B cell (primary cell): ENCODE measurements around the gene RSPH4A. TPM values are rescaled to one million over a fixed set of nuclear protein-coding genes. Genes with fewer than 3 reads are reported as not detected.

Experiments
- ATAC-seq: fragments of 200-7000 bp; cut with Tn5 transposase; one replicate; pipeline ENCODE4 v1.10.0; 2021; ENCODE audit warnings: low read depth, mild to moderate bottlenecking, moderate number of reproducible peaks, moderate library complexity
- CTCF ChIA-PET: fragments of 350-600 bp; sonication (Branson Sonifier 250); formaldehyde crosslinking; loops from one replicate; lab custom pipeline; 2021; ENCODE audit warnings: antibody characterized with exemption, inconsistent platforms; lab: Charles Lee
- POLR2A ChIA-PET: fragments of 350-600 bp; sonication (Branson Sonifier 250); formaldehyde crosslinking; loops from one replicate; lab custom pipeline; 2021; ENCODE audit warnings: antibody characterized with exemption; lab: Charles Lee
- DNase-seq: peaks from one replicate; pipeline ENCODE4 v3.0.0; 2013
- H2AFZ ChIP-seq: 2 replicates; pipeline ENCODE4 v1.6.1; 2012; ENCODE audit warnings: mild to moderate bottlenecking, low read depth, low read length; ENCODE audit not compliant: insufficient read depth, poor library complexity, severe bottlenecking
- H3K27ac ChIP-seq, 2 donors: 1 replicate in 1 of 2; 2 replicates in 1 of 2; pipeline ENCODE4 v1.5.1; 2012 to 2013; ENCODE audit warnings: low read length in 2 of 2, mild to moderate bottlenecking in 2 of 2, moderate library complexity in 1 of 2
- H3K27me3 ChIP-seq, 4 experiments: fragments of 200-600 bp in 1 of 4; sonication (generic) in 1 of 4; replicated peaks in 1 of 4; 1 replicate in 2 of 4; 2 replicates in 2 of 4; pipeline versions ENCODE4 v1.6.1 to v1.7.0; 2013 to 2016; ENCODE audit warnings: low read length in 3 of 4, mild to moderate bottlenecking in 2 of 4, mixed read lengths in 1 of 4, moderate library complexity in 1 of 4; ENCODE audit not compliant: insufficient read depth in 4 of 4, control insufficient read depth in 3 of 4; ENCODE audit errors: control extremely low read depth in 1 of 4
- H3K36me3 ChIP-seq, 2 experiments: replicated peaks in 1 of 2; 1 replicate in 1 of 2; 2 replicates in 1 of 2; pipeline versions ENCODE4 v1.6.1 to v1.7.1; 2013; ENCODE audit warnings: low read length in 1 of 2; ENCODE audit not compliant: insufficient read depth in 2 of 2, control insufficient read depth in 1 of 2; ENCODE audit errors: control extremely low read depth in 1 of 2, extremely low read depth in 1 of 2
- H3K4me1 ChIP-seq, 2 donors: fragments of 200-600 bp in 1 of 2; sonication (generic) in 1 of 2; 1 replicate in 1 of 2; 2 replicates in 1 of 2; pipeline versions ENCODE4 v1.5.1 to v1.6.1; 2013 to 2017; ENCODE audit warnings: low read length in 2 of 2; ENCODE audit not compliant: control insufficient read depth in 2 of 2, insufficient read depth in 2 of 2
- H3K4me2 ChIP-seq: replicated peaks from 2 replicates; pipeline ENCODE3; 2012; ENCODE audit warnings: mild to moderate bottlenecking, low read depth, low read length; ENCODE audit not compliant: poor library complexity, severe bottlenecking
- H3K4me3 ChIP-seq, 5 experiments: fragments of 200-600 bp in 1 of 5; sonication (generic) in 1 of 5; 1 replicate in 3 of 5; 2 replicates in 2 of 5; pipeline versions ENCODE4 v1.5.1 to v1.7.0; 2011 to 2016; ENCODE audit warnings: low read length in 4 of 5, mild to moderate bottlenecking in 4 of 5, low read depth in 2 of 5, control low read depth in 1 of 5, moderate library complexity in 1 of 5; ENCODE audit not compliant: insufficient read depth in 1 of 5; ENCODE audit errors: control extremely low read depth in 1 of 5, extremely low read depth in 1 of 5
- H3K79me2 ChIP-seq: fragments of 200-600 bp; sonication (generic); one replicate; pipeline ENCODE4 v1.6.0; 2016; ENCODE audit warnings: low read length; ENCODE audit not compliant: control insufficient read depth, insufficient read depth
- H3K9ac ChIP-seq: fragments of 200-600 bp; sonication (generic); 2 replicates; pipeline ENCODE4 v1.6.1; 2017; ENCODE audit warnings: mild to moderate bottlenecking, low read length, moderate library complexity
- H3K9me3 ChIP-seq, 3 donors: one replicate each; pipeline versions ENCODE4 v1.6.1 to v1.7.1; 2013; ENCODE audit warnings: low read length in 2 of 3; ENCODE audit not compliant: control insufficient read depth in 2 of 3, insufficient read depth in 1 of 3; ENCODE audit errors: control extremely low read depth in 1 of 3
- H4K20me1 ChIP-seq: 2 replicates; pipeline ENCODE4 v1.6.0; 2012; ENCODE audit warnings: mild to moderate bottlenecking, low read length; ENCODE audit not compliant: insufficient read depth, control insufficient read depth, poor library complexity, severe bottlenecking
- H3K27ac Mint-ChIP-seq: one replicate; pipeline ENCODE4 v1.8.0; 2021; ENCODE audit warnings: mixed read lengths
- H3K27me3 Mint-ChIP-seq: one replicate; pipeline ENCODE4 v1.8.0; 2021; ENCODE audit warnings: mixed read lengths
- H3K4me1 Mint-ChIP-seq: one replicate; pipeline ENCODE4 v1.8.0; 2021; ENCODE audit warnings: mixed read lengths
- H3K4me3 Mint-ChIP-seq: one replicate; pipeline ENCODE4 v1.8.0; 2021; ENCODE audit warnings: mixed read lengths
- H3K9me3 Mint-ChIP-seq: one replicate; pipeline ENCODE4 v1.8.0; 2022; ENCODE audit warnings: mixed read lengths; ENCODE audit not compliant: insufficient read depth
- EZH2 ChIP-seq: IDR thresholded peaks from 2 replicates; pipeline ENCODE4 v1.6.1; 2012; ENCODE audit warnings: borderline replicate concordance, low read depth, mild to moderate bottlenecking, moderate library complexity, low read length; ENCODE audit not compliant: insufficient read depth, poor library complexity, severe bottlenecking
- WGBS: methylation state at CpG from one replicate; pipeline ENCODE4 v1.1.5; 2013; ENCODE audit warnings: missing lambda C conversion rate; ENCODE audit not compliant: insufficient coverage; 5-methylcytosine and 5-hydroxymethylcytosine counted together
- intact Hi-C: fragments of 100-400 bp; cut with micrococcal nuclease; formaldehyde crosslinking; loops from one replicate; pipeline ENCODE4 v1.10.0; 2022
- polyA plus RNA-seq: library from polyadenylated mRNA; depleted of rRNA; stranded (reverse); fragments of >200 nt; gene quantifications from 2 replicates; pipeline ENCODE4 v1.2.3, GENCODE V29; 2012
- total RNA-seq, 2 donors: library from RNA; stranded (reverse); fragments of 120-200 nt in 1 of 2; gene quantifications; 1 replicate in 1 of 2; 2 replicates in 1 of 2; pipeline versions ENCODE4 v1.2.3 to v1.2.4, GENCODE V29; 2013 to 2022
- TF ChIP-seq, protein P1 (sequence below): fragments of 200-600 bp; IDR thresholded peaks from one replicate; pipeline ENCODE4 v1.8.0; 2022; ENCODE audit warnings: antibody characterized with exemption, mild to moderate bottlenecking

RSPH4A gene
- total and polyA plus RNA-seq, 2 donors (not counting 1 experiment from before 2014, with no cell fraction given) = 0.25 to 0.69 TPM

DNA sequence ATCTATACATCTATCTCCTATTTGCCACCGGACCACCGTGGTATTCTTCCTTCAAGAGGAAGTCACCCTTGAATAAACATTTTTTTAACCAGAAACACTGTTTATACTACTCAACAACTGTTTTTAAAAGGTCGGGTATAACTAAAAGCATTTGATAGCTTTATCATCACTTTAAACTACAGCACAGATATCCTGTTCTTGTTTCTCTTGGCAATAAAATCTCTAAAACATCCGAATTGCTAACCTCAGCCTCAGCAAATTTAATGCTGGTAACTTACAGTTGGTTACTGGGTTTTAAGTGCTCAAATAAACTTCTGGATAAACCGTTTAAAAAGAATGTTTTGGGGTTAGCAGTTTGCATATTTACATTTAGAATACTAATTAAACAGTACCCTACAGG, 31.9 kb downstream of the RSPH4A start:
- intact Hi-C loops = loop anchor here (5.0 kb wide), 2 partner anchors 66 to 361 kb away; no protein-coding TSS in a partner anchor
- CTCF ChIA-PET = interaction anchor here (0.7 to 5.0 kb wide), 7 partner anchors 77 to 360 kb away, joined by 3 to 26 read pairs (median 3); partner anchors contain the start of gene RWDD1
- 20% methylated on average over 1 of the region's 5 CpGs for WGBS
- POLR2A ChIA-PET = no interaction called here
- Histone ChIP-seq H3K27ac (no peak overlapping the region), H4K20me1 (no peaks in the 10 kb centered on the region), H3K9me3 (no peaks in the 10 kb centered on the region), H3K27me3 (no peaks in the 10 kb centered on the region), H2AFZ (no peak overlapping the region), H3K4me1 (no peaks in the 10 kb centered on the region), H3K4me3 (no peak overlapping the region), H3K36me3 (peaks cover 3 to 35% of the 10 kb centered on the region in 2 experiments), H3K4me2 (no peak overlapping the region), H3K9ac (no peak overlapping the region), H3K79me2 (no peaks in the 10 kb centered on the region)
- Mint-ChIP-seq H3K4me1 (no peaks in the 10 kb centered on the region), H3K27ac (no peak overlapping the region), H3K9me3 (no peaks in the 10 kb centered on the region), H3K27me3 (no peaks in the 10 kb centered on the region), H3K4me3 (no peak overlapping the region)
- DNase-seq (no peak), ATAC-seq (no peak)
- TF ChIP-seq EZH2 = no peak
- TF ChIP-seq, protein P1, sequence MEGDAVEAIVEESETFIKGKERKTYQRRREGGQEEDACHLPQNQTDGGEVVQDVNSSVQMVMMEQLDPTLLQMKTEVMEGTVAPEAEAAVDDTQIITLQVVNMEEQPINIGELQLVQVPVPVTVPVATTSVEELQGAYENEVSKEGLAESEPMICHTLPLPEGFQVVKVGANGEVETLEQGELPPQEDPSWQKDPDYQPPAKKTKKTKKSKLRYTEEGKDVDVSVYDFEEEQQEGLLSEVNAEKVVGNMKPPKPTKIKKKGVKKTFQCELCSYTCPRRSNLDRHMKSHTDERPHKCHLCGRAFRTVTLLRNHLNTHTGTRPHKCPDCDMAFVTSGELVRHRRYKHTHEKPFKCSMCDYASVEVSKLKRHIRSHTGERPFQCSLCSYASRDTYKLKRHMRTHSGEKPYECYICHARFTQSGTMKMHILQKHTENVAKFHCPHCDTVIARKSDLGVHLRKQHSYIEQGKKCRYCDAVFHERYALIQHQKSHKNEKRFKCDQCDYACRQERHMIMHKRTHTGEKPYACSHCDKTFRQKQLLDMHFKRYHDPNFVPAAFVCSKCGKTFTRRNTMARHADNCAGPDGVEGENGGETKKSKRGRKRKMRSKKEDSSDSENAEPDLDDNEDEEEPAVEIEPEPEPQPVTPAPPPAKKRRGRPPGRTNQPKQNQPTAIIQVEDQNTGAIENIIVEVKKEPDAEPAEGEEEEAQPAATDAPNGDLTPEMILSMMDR = no peak

- Histone ChIP-seq H4K20me1 (no peaks in the 10 kb centered on the region), H3K79me2 (no peaks in the 10 kb centered on the region), H3K27ac (no peak overlapping the region), H3K4me2 (no peak overlapping the region), H3K27me3 (no peaks in the 10 kb centered on the region), H3K4me3 (no peak overlapping the region), H3K36me3 (peaks cover 3 to 35% of the 10 kb centered on the region in 2 experiments), H3K9ac (no peak overlapping the region), H2AFZ (no peak overlapping the region), H3K4me1 (no peaks in the 10 kb centered on the region), H3K9me3 (no peaks in the 10 kb centered on the region)
- no peaks in the 10 kb centered on the region for H3K9me3 Mint-ChIP-seq
- DNase-seq = no peak
- H3K27ac Mint-ChIP-seq = no peak overlapping the region
- no peaks in the 10 kb centered on the region for H3K27me3 Mint-ChIP-seq
- intact Hi-C loops = loop anchor here (5.0 kb wide), 2 partner anchors 67 to 362 kb away; no protein-coding TSS in a partner anchor
- no peak overlapping the region for H3K4me3 Mint-ChIP-seq
- POLR2A ChIA-PET = no interaction called here
- H3K4me1 Mint-ChIP-seq = no peaks in the 10 kb centered on the region
- TF ChIP-seq EZH2 = no peak
- TF ChIP-seq, protein P1 = no peak
- WGBS = no CpG with 5 or more reads among the region's 3 CpGs
- CTCF ChIA-PET = interaction anchor here (1.0 to 5.0 kb wide), 4 partner anchors 86 to 238 kb away, joined by 3 to 26 read pairs (median 3); no protein-coding TSS in a partner anchor
- no peak for ATAC-seq
These were observed 32.9 kb downstream of the RSPH4A start for GRCh38 chr6:116649129-116649528.
